Measurements from ENCODE around the gene MYO16.

DNA sequence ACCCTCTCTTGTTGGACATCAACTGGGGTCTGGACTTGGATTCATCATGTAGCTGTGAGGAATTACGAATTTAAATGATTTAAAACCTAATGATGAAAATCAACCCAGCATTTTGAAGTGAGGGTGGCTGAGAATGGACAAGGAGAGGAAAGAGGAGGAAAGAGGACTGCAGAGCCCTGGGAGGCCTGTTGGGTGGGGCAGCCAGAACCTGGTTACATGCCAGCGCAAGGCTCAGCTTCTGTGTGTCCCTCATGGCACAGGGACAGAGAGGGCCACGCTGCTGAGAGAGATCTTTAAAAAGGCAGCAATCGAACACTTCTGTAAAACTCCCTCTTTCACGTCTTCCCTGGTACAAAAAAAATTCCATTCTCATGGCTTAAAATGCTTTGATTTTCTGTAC, 292.7 kb downstream of the MYO16 start:
- TF ChIP-seq, protein P1, sequence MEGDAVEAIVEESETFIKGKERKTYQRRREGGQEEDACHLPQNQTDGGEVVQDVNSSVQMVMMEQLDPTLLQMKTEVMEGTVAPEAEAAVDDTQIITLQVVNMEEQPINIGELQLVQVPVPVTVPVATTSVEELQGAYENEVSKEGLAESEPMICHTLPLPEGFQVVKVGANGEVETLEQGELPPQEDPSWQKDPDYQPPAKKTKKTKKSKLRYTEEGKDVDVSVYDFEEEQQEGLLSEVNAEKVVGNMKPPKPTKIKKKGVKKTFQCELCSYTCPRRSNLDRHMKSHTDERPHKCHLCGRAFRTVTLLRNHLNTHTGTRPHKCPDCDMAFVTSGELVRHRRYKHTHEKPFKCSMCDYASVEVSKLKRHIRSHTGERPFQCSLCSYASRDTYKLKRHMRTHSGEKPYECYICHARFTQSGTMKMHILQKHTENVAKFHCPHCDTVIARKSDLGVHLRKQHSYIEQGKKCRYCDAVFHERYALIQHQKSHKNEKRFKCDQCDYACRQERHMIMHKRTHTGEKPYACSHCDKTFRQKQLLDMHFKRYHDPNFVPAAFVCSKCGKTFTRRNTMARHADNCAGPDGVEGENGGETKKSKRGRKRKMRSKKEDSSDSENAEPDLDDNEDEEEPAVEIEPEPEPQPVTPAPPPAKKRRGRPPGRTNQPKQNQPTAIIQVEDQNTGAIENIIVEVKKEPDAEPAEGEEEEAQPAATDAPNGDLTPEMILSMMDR (conservative IDR thresholded peaks at IDR 0.05; ENCODE audit: low read length): no peak
- TF ChIP-seq EZH2phosphoT487 (IDR thresholded peaks at IDR 0.05; ENCODE audit: borderline replicate concordance): no peak
